Endothelial cell of umbilical vein (primary cell): ENCODE data around the gene IQCE.

Experiments used
- CTCF ChIP-seq, 2 donors: IDR thresholded peaks; 1 replicate in 1 of 2; 2 replicates in 1 of 2; pipeline ENCODE4 v1.5.1; 2011; ENCODE audit warnings: low read length in 2 of 2, mild to moderate bottlenecking in 2 of 2, moderate library complexity in 2 of 2, control low read depth in 1 of 2, inconsistent platforms in 1 of 2, low read depth in 1 of 2; ENCODE audit not compliant: insufficient read depth in 1 of 2; ENCODE audit errors: extremely low read depth in 1 of 2
- FOS ChIP-seq: IDR thresholded peaks from 2 replicates; pipeline ENCODE4 v1.6.1; 2011; ENCODE audit warnings: mild to moderate bottlenecking, low read length, moderate library complexity, borderline replicate concordance; ENCODE audit not compliant: insufficient read depth
- MAX ChIP-seq: IDR thresholded peaks from 2 replicates; pipeline ENCODE4 v1.6.1; 2011; ENCODE audit not compliant: insufficient read depth, insufficient read length
- MYC ChIP-seq: IDR thresholded peaks from one replicate; pipeline ENCODE4 v1.6.1; 2011; ENCODE audit warnings: mild to moderate bottlenecking, low read depth, low read length
- POLR2A ChIP-seq: IDR thresholded peaks from 2 replicates; pipeline ENCODE4 v1.6.1; 2012; ENCODE audit warnings: low read depth, mild to moderate bottlenecking, control low read depth, low read length

GRCh38 chr7:2537981-2538851, 20.6 kb upstream of the IQCE start:
- TF ChIP-seq CTCF (IDR thresholded peaks at IDR 0.05; ENCODE audit: extremely low read depth in 1 of 2, insufficient read depth in 1 of 2, low read depth in 1 of 2, low read length in 2 of 2) = no peak
- TF ChIP-seq MAX = no peak
- TF ChIP-seq FOS = no peak
- TF ChIP-seq MYC = no peak
- no peak for TF ChIP-seq POLR2A
